ENCODE data around the gene DPF1.

The DPF1 gene

DNA sequence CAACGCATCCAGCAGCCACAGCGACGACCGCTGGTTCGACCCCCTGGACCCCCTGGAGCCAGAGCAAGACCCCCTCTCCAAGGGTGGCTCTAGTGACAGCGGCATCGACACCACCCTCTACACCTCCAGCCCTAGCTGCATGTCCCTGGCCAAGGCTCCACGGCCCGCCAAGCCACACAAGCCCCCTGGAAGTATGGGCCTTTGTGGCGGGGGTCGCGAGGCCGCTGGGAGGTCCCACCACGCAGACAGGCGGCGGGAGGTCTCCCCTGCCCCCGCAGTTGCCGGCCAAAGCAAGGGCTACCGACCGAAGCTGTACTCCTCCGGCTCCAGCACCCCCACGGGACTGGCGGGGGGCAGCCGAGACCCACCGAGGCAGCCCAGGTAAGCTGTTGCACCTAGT is 59.5 kb downstream of the DPF1 start:
- DNase-seq = no peak
- no peak for TF ChIP-seq GATA1 (IDR thresholded peaks at IDR 0.05; ENCODE audit: low read depth, low read length)
- TF ChIP-seq POLR2A (IDR thresholded peaks at IDR 0.05; ENCODE audit: low read length) = no peak

DNA sequence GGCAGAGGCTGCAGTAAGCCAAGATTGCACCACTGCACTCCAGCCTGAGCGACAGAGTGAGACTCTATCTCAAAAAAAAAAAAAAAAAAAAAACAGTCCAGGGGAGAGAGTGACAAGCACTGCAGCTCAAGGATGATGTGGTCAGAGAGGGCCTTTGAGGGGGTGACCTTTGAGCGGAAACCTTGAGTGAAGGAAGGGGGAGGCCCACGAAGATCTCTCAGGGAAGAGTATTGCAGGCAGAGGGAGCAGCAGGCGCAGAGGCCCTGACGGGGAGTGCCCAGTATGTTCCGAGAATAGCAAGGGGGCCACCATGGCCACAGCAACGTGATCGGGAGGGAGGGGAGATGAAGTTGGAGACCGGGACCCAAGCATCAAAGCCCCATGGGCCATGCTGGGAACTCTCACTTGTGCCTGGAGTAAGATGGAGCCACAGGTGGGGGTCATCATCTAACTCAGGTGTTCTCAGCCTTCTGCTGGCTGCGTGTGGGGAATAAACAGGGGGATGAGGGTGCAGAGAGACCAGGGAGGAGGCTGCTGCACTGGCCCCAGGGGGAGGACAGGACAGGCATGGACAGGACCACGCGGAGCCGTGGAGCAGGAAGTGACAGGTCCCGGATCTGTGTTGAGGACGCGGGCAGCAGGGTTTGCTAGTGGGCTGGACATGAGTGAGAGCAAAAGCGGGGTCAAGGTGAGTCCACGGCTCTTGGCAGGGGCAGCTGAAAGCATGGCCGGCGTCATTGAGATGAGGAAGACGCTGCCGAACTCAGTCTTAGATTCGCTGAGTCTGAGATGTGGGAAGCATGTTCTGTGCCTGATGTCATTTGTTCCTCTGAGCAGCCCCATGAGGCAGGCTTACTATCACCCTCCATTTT is 60.4 kb downstream of the DPF1 start:
- DNase-seq = no peak
- TF ChIP-seq GATA1 (IDR thresholded peaks at IDR 0.05; ENCODE audit: low read depth, low read length) (no peak), POLR2A (IDR thresholded peaks at IDR 0.05; ENCODE audit: low read length) (no peak)

DNA sequence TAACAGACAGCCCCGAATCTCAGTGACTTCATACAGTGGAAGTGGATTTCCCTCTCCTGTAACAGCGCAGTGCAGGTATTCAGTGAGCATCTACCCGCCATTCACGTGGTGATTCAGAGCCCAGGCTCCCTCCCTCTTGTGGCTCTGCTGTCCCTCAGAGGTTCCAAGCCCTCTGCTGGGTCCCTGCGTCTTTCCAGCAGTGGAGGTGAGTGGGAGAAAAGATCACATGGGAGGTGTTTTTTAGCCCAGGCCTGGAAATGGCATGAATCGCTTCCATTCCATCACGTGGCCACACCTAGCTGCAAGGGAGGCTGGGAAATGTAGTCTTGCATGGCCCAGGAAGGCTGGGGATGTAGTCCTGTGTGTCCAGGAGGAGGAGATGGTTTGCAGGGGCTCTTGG is 61.4 kb downstream of the DPF1 start:
- TF ChIP-seq GATA1 (IDR thresholded peaks at IDR 0.05; ENCODE audit: low read depth, low read length) = no peak
- no peak for TF ChIP-seq POLR2A (IDR thresholded peaks at IDR 0.05; ENCODE audit: low read length)
- no peak for DNase-seq

DNA sequence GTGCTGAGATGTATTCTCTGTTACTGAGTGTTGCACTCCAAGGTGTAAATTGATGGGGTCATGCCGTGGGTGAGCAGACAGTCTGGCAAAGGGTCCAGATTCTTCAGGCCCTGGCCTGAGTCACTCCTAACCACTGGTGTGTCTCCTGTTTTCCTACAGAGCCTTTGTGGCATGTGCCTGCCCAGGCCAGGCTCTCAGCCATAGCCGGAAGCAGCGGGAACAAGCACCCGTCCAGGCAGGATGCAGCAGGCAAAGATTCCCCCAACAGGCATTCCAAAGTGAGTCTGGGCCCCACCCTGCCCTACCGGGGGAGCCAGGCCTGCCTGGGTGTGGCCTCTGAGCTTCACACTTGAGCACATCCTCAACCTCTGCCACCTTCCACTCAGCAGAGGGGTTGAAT is 61.9 kb downstream of the DPF1 start:
- TF ChIP-seq POLR2A (IDR thresholded peaks at IDR 0.05; ENCODE audit: low read length) (no peak), GATA1 (IDR thresholded peaks at IDR 0.05; ENCODE audit: low read depth, low read length) (no peak)
- DNase-seq = no peak

All from erythroblast (primary cell).